H9 (cell line): ENCODE data around the gene CACNA2D3. TPM values are rescaled to one million over a fixed set of nuclear protein-coding genes. Genes with fewer than 3 reads are reported as not detected.

Source experiments
- DNase-seq: peaks from one replicate; pipeline ENCODE4 v3.0.0-alpha.2; 2017
- H2AFZ ChIP-seq: one replicate; pipeline ENCODE4 v1.6.1; 2013; ENCODE audit warnings: mild to moderate bottlenecking, low read length, control low read depth, moderate library complexity
- H2AK5ac ChIP-seq: 2 replicates; pipeline ENCODE4 v1.6.1; 2013; ENCODE audit warnings: low read length, control low read depth, mixed read lengths; ENCODE audit not compliant: insufficient read length
- H2BK120ac ChIP-seq: one replicate; pipeline ENCODE4 v1.6.1; 2013; ENCODE audit warnings: low read depth, mild to moderate bottlenecking, low read length, control low read depth, inconsistent platforms; ENCODE audit not compliant: poor library complexity, severe bottlenecking
- H2BK12ac ChIP-seq: 2 replicates; pipeline ENCODE4 v1.6.1; 2013; ENCODE audit warnings: low read length, control low read depth, mixed read lengths, low read depth; ENCODE audit not compliant: insufficient read length
- H2BK15ac ChIP-seq: 2 replicates; pipeline ENCODE4 v1.6.1; 2013; ENCODE audit warnings: low read depth, low read length, control low read depth
- H2BK20ac ChIP-seq: one replicate; pipeline ENCODE4 v1.6.1; 2013; ENCODE audit warnings: low read depth, mild to moderate bottlenecking, low read length, control low read depth, inconsistent platforms; ENCODE audit not compliant: poor library complexity, severe bottlenecking
- H2BK5ac ChIP-seq: 2 replicates; pipeline ENCODE4 v1.6.1; 2013; ENCODE audit warnings: low read length, control low read depth, mixed read lengths; ENCODE audit not compliant: insufficient read length
- H3K14ac ChIP-seq: 2 replicates; pipeline ENCODE4 v1.6.1; 2013; ENCODE audit warnings: low read length, control low read depth; ENCODE audit not compliant: insufficient read depth
- H3K18ac ChIP-seq: 2 replicates; pipeline ENCODE4 v1.6.1; 2013; ENCODE audit warnings: low read depth, mild to moderate bottlenecking, mixed read lengths, low read length, control low read depth; ENCODE audit not compliant: insufficient read length
- H3K23ac ChIP-seq: 2 replicates; pipeline ENCODE4 v1.6.1; 2013; ENCODE audit warnings: low read length, control low read depth, mixed read lengths, low read depth; ENCODE audit not compliant: insufficient read length
- H3K23me2 ChIP-seq: 2 replicates; pipeline ENCODE4 v1.6.1; 2013; ENCODE audit warnings: low read depth, mild to moderate bottlenecking, mixed read lengths, low read length, control low read depth; ENCODE audit not compliant: insufficient read length, poor library complexity, severe bottlenecking
- H3K27ac ChIP-seq: 2 replicates; pipeline ENCODE4 v1.5.1; 2013; ENCODE audit warnings: low read length, control low read depth, mixed read lengths, low read depth; ENCODE audit not compliant: insufficient read length
- H3K27me3 ChIP-seq: 2 replicates; pipeline ENCODE4 v1.6.1; 2013; ENCODE audit warnings: low read length, control low read depth, inconsistent platforms; ENCODE audit not compliant: insufficient read depth
- H3K4ac ChIP-seq: 2 replicates; pipeline ENCODE4 v1.6.1; 2013; ENCODE audit warnings: low read depth, mild to moderate bottlenecking, control low read depth, inconsistent platforms, low read length, moderate library complexity
- H3K4me1 ChIP-seq: 2 replicates; pipeline ENCODE4 v1.6.1; 2013; ENCODE audit warnings: low read length, control low read depth, inconsistent platforms; ENCODE audit not compliant: insufficient read depth
- H3K4me2 ChIP-seq: 2 replicates; pipeline ENCODE4 v1.6.1; 2013; ENCODE audit warnings: low read length, control low read depth, mixed read lengths; ENCODE audit not compliant: insufficient read length, insufficient read depth
- H3K56ac ChIP-seq: 2 replicates; pipeline ENCODE4 v1.6.1; 2013; ENCODE audit warnings: low read depth, mild to moderate bottlenecking, mixed read lengths, low read length, control low read depth; ENCODE audit not compliant: insufficient read length
- H3K79me1 ChIP-seq: 2 replicates; pipeline ENCODE4 v1.6.1; 2013; ENCODE audit warnings: low read depth, mild to moderate bottlenecking, moderate library complexity, low read length, control low read depth, inconsistent platforms; ENCODE audit not compliant: insufficient read depth, poor library complexity, severe bottlenecking
- H3K79me2 ChIP-seq: 2 replicates; pipeline ENCODE4 v1.6.1; 2013; ENCODE audit warnings: low read length, control low read depth, inconsistent platforms; ENCODE audit not compliant: insufficient read depth
- H3K9ac ChIP-seq: 2 replicates; pipeline ENCODE4 v1.6.1; 2013; ENCODE audit warnings: low read length, control low read depth, mixed read lengths; ENCODE audit not compliant: insufficient read length; ENCODE audit errors: extremely low read depth
- H3K9me3 ChIP-seq: one replicate; pipeline ENCODE4 v1.6.1; 2013; ENCODE audit warnings: low read depth, low read length, inconsistent platforms; ENCODE audit not compliant: control insufficient read depth
- H3T11ph ChIP-seq: one replicate; pipeline ENCODE4 v1.6.1; 2013; ENCODE audit warnings: mild to moderate bottlenecking, low read length, control low read depth, inconsistent platforms
- H4K20me1 ChIP-seq: one replicate; pipeline ENCODE4 v1.6.1; 2013; ENCODE audit not compliant: control insufficient read depth, insufficient read length, insufficient read depth
- H4K5ac ChIP-seq: 2 replicates; pipeline ENCODE4 v1.6.1; 2013; ENCODE audit warnings: low read depth, mild to moderate bottlenecking, mixed read lengths, low read length, control low read depth; ENCODE audit not compliant: insufficient read length
- H4K8ac ChIP-seq: replicated peaks from 2 replicates; pipeline ENCODE4 v1.6.1; 2013; ENCODE audit warnings: low read length, control low read depth, mixed read lengths, low read depth; ENCODE audit not compliant: insufficient read length
- H4K91ac ChIP-seq: 2 replicates; pipeline ENCODE4 v1.6.1; 2013; ENCODE audit warnings: low read depth, mild to moderate bottlenecking, moderate library complexity, mixed read lengths, low read length, control low read depth; ENCODE audit not compliant: insufficient read length
- H3K27ac Mint-ChIP-seq, 3 experiments: 2 replicates in 2 of 3; 3 replicates in 1 of 3; pipeline ENCODE4 v1.8.0; 2020 to 2021; ENCODE audit warnings: mixed read lengths in 3 of 3, mild to moderate bottlenecking in 1 of 3, moderate library complexity in 1 of 3
- H3K27me3 Mint-ChIP-seq: 2 replicates; pipeline ENCODE4 v1.8.0; 2021; ENCODE audit warnings: low read depth, mild to moderate bottlenecking, moderate library complexity, mixed read lengths
- H3K36me3 Mint-ChIP-seq, 3 experiments: 2 replicates in 2 of 3; 3 replicates in 1 of 3; pipeline ENCODE4 v1.8.0; 2020 to 2021; ENCODE audit warnings: low read depth in 3 of 3, mixed read lengths in 3 of 3; ENCODE audit not compliant: insufficient read depth in 1 of 3
- H3K4me1 Mint-ChIP-seq, 2 experiments: 2 replicates each; pipeline ENCODE4 v1.8.0; 2020; ENCODE audit warnings: mixed read lengths in 2 of 2
- H3K4me3 Mint-ChIP-seq, 2 experiments: 2 replicates in 1 of 2; 3 replicates in 1 of 2; pipeline ENCODE4 v1.8.0; 2020 to 2021; ENCODE audit warnings: mild to moderate bottlenecking in 2 of 2, mixed read lengths in 2 of 2, moderate library complexity in 1 of 2
- H3K9me3 Mint-ChIP-seq, 2 experiments: 2 replicates in 1 of 2; 3 replicates in 1 of 2; pipeline ENCODE4 v1.8.0; 2020; ENCODE audit warnings: mild to moderate bottlenecking in 2 of 2, mixed read lengths in 2 of 2, moderate library complexity in 1 of 2
- CTCF ChIP-seq: fragments of 200-600 bp; sonication (generic); conservative IDR thresholded peaks from 3 replicates; pipeline ENCODE4 v1.8.0; 2021; ENCODE audit warnings: antibody characterized with exemption, mild to moderate bottlenecking
- WGBS: extraction: QIAGEN DNeasy Blood & Tissue Kit; methylation state at CpG from one replicate; pipeline ENCODE4 v1.1.7; 2013; ENCODE audit warnings: missing lambda C conversion rate, low lambda C conversion rate, mixed read lengths; ENCODE audit not compliant: insufficient read length; ENCODE audit errors: extremely low coverage; 5-methylcytosine and 5-hydroxymethylcytosine counted together
- total RNA-seq: library from RNA; stranded (reverse); gene quantifications from 2 replicates; pipeline ENCODE4 v1.2.1, GENCODE V29; 2021

The CACNA2D3 gene
- total RNA-seq, 1 experiment from 2014 or later: 3.2 TPM

- Histone ChIP-seq H3T11ph (no peak overlapping the region), H3K4me1 (no peaks in the 10 kb centered on the region), H3K79me2 (no peaks in the 10 kb centered on the region), H2AFZ (no peak overlapping the region), H3K9ac (no peak overlapping the region), H3K23me2 (no peaks in the 10 kb centered on the region), H4K8ac (no peak overlapping the region), H3K18ac (no peak overlapping the region), H3K23ac (no peak overlapping the region), H2BK120ac (no peak overlapping the region), H2BK20ac (no peak overlapping the region), H3K27me3 (no peaks in the 10 kb centered on the region), H2BK12ac (no peak overlapping the region), H2BK5ac (no peak overlapping the region), H4K5ac (no peak overlapping the region), H3K9me3 (no peaks in the 10 kb centered on the region), H4K91ac (no peak overlapping the region), H2BK15ac (no peak overlapping the region), H3K14ac (no peak overlapping the region), H3K4me2 (no peak overlapping the region), H3K4ac (no peak overlapping the region), H4K20me1 (no peaks in the 10 kb centered on the region), H2AK5ac (no peak overlapping the region), H3K27ac (no peak overlapping the region), H3K79me1 (no peaks in the 10 kb centered on the region), H3K56ac (no peak overlapping the region)
- Mint-ChIP-seq H3K4me3 (no peak overlapping the region), H3K36me3 (no peaks in the 10 kb centered on the region), H3K27me3 (no peaks in the 10 kb centered on the region; the same call in 1 of the 2 replicates), H3K27ac (no peak overlapping the region; a peak in 1 of 7 replicates), H3K9me3 (no peaks in the 10 kb centered on the region), H3K4me1 (peaks cover 6 to 7% of the 10 kb centered on the region in 2 experiments)
- no CpG with 5 or more reads among the region's 5 CpGs for WGBS
- no peak for TF ChIP-seq CTCF
- DNase-seq: no peak
These were observed 79.7 kb downstream of the CACNA2D3 start for GRCh38 chr3:54202054-54202453.
